Lung (tissue), 12 donors: ENCODE results near the gene CYP19A1. TPM values are rescaled to one million over a fixed set of nuclear protein-coding genes. Genes with fewer than 3 reads are reported as not detected.

Experiments used
- ATAC-seq: fragments of 200-7000 bp; cut with Tn5 transposase; one replicate; pipeline ENCODE4 v1.9.1; 2020; ENCODE audit warnings: moderate number of reproducible peaks; ENCODE audit not compliant: insufficient read depth, low FRiP score
- DNase-seq, 3 donors: peaks; one replicate each; pipeline ENCODE4 v3.0.0-alpha.2; 2013 to 2017
- H3K27ac ChIP-seq, 2 donors: one replicate each; pipeline ENCODE4 v1.5.1; 2013; ENCODE audit warnings: mild to moderate bottlenecking in 2 of 2, moderate library complexity in 2 of 2, control low read depth in 1 of 2, inconsistent platforms in 1 of 2, low read depth in 1 of 2, low read length in 1 of 2
- H3K27me3 ChIP-seq, 3 donors: one replicate each; pipeline ENCODE4 v1.5.1; 2013; ENCODE audit warnings: low read length in 2 of 3; ENCODE audit not compliant: control insufficient read depth in 3 of 3, insufficient read depth in 3 of 3
- H3K36me3 ChIP-seq, 4 donors: one replicate each; pipeline ENCODE4 v1.5.1; 2013; ENCODE audit warnings: low read length in 4 of 4, mild to moderate bottlenecking in 1 of 4, moderate library complexity in 1 of 4; ENCODE audit not compliant: control insufficient read depth in 4 of 4, insufficient read depth in 4 of 4
- H3K4me1 ChIP-seq, 5 donors: one replicate each; pipeline ENCODE4 v1.5.1; 2013; ENCODE audit warnings: low read length in 5 of 5, mild to moderate bottlenecking in 2 of 5, moderate library complexity in 1 of 5; ENCODE audit not compliant: control insufficient read depth in 5 of 5, insufficient read depth in 5 of 5
- H3K4me3 ChIP-seq: one replicate; pipeline ENCODE4 v1.5.1; 2013; ENCODE audit warnings: mild to moderate bottlenecking, control low read depth, moderate library complexity
- H3K9ac ChIP-seq, 2 donors: one replicate each; pipeline ENCODE4 v1.5.1; 2013; ENCODE audit warnings: low read length in 2 of 2, control low read depth in 1 of 2; ENCODE audit not compliant: insufficient read depth in 1 of 2
- H3K9me3 ChIP-seq, 4 donors: one replicate each; pipeline ENCODE4 v1.5.1; 2013; ENCODE audit warnings: low read length in 3 of 4, mild to moderate bottlenecking in 1 of 4, moderate library complexity in 1 of 4; ENCODE audit not compliant: control insufficient read depth in 4 of 4, insufficient read depth in 3 of 4
- CTCF ChIP-seq: IDR thresholded peaks from 2 replicates; pipeline ENCODE4 v1.5.1; 2012; ENCODE audit warnings: mild to moderate bottlenecking; ENCODE audit errors: control extremely low read depth, extremely low read depth
- WGBS, 2 donors: extraction: QIAGEN DNeasy Blood & Tissue Kit; methylation state at CpG; one replicate each; pipeline ENCODE4 v1.1.7; 2013; 5-methylcytosine and 5-hydroxymethylcytosine counted together
- polyA plus RNA-seq, 2 donors: library from polyadenylated mRNA; stranded (reverse); fragments of 200-250 nt; gene quantifications; one replicate each; pipeline ENCODE4 v1.2.1, GENCODE V29; 2013
- total RNA-seq, 2 donors: library from RNA; depleted of rRNA in 1 of 2; stranded (reverse); fragments of >200 nt in 1 of 2; gene quantifications; one replicate each; pipeline ENCODE4 v1.2.1, GENCODE V29; 2014 to 2021
- donor health status: control.
- donor health status: control.
- donor health status: Bipolar disorder and iron deficiency.
- donor health status: healthy.
- donor health status: DM: yes; HTN: yes; CAD: no.

Gene CYP19A1
- total and polyA plus RNA-seq, 4 donors = 0.37 to 9.6 (median 2.4) TPM

GRCh38 chr15:51323749-51324148 lies 14.6 kb downstream of the CYP19A1 start:
- ATAC-seq (no peak), DNase-seq (no peak)
- H3K4me3 ChIP-seq = no peak overlapping the region
- no peaks in the 10 kb centered on the region for H3K27me3 ChIP-seq
- H3K9ac ChIP-seq = no peak overlapping the region
- H3K36me3 ChIP-seq = no peaks in the 10 kb centered on the region
- peaks cover 0 to 2% (median 0%) of the 10 kb centered on the region in 4 donors for H3K9me3 ChIP-seq
- 85 to 92% methylated on average over 7 of the region's 7 CpGs for WGBS, 2 donors
- H3K27ac ChIP-seq = no peak overlapping the region
- H3K4me1 ChIP-seq = peaks cover 0 to 6% (median 0%) of the 10 kb centered on the region in 5 donors
- TF ChIP-seq CTCF = no peak

- Histone ChIP-seq H3K27ac (peak overlapping the region in 1 of 2 donors; percentile 51), H3K4me1 (peaks cover 0 to 6% (median 0%) of the 10 kb centered on the region in 5 donors), H3K36me3 (no peaks in the 10 kb centered on the region), H3K27me3 (no peaks in the 10 kb centered on the region), H3K4me3 (no peak overlapping the region), H3K9ac (no peak overlapping the region), H3K9me3 (peaks cover 0 to 2% (median 0%) of the 10 kb centered on the region in 4 donors)
- DNase-seq = no peak
- peak; percentile 25 for ATAC-seq
- no peak for TF ChIP-seq CTCF
- WGBS, 2 donors = 27 to 71% methylated on average over 1 of the region's 1 CpG
Observed at GRCh38 chr15:51322621-51323296, 15.6 kb downstream of the CYP19A1 start.

GRCh38 chr15:51321316-51321715 lies 17.1 kb downstream of the CYP19A1 start:
- TF ChIP-seq CTCF = no peak
- ATAC-seq (no peak), DNase-seq (no peak)
- Histone ChIP-seq H3K9ac (no peak overlapping the region), H3K4me3 (no peak overlapping the region), H3K27me3 (no peaks in the 10 kb centered on the region), H3K4me1 (peaks cover 0 to 6% (median 0%) of the 10 kb centered on the region in 5 donors), H3K9me3 (peaks cover 0 to 2% (median 0%) of the 10 kb centered on the region in 4 donors), H3K27ac (no peak overlapping the region), H3K36me3 (no peaks in the 10 kb centered on the region)
- WGBS, 2 donors = 65 to 79% methylated on average over 4 of the region's 4 CpGs
